Activated CD8-positive, alpha-beta memory T cell treated with anti-CD3 and anti-CD28 coated beads for 36 hours (primary cell): ENCODE measurements around the gene ZKSCAN2. TPM values are rescaled to one million over a fixed set of nuclear protein-coding genes. Genes with fewer than 3 reads are reported as not detected.

Source experiments
- CTCF ChIA-PET: fragments of 350-600 bp; sonication (Branson Sonifier 250); formaldehyde crosslinking; loops from one replicate; lab custom pipeline; 2021; ENCODE audit warnings: antibody characterized with exemption; lab: Charles Lee
- POLR2A ChIA-PET: fragments of 350-600 bp; sonication (Branson Sonifier 250); formaldehyde crosslinking; loops from one replicate; lab custom pipeline; 2021; ENCODE audit warnings: antibody characterized with exemption; lab: Charles Lee
- total RNA-seq, 2 experiments: library from RNA; stranded (reverse); gene quantifications; one replicate each; pipeline ENCODE4 v1.2.3, GENCODE V29; 2021

ZKSCAN2 gene
- total RNA-seq: 1 to 10 TPM; 5.7 to 6.1 TPM

GRCh38 chr16:25257470-25257955 lies at the start of gene ZKSCAN2:
TSS of gene ZKSCAN2 (minus strand) at chr16:25257845. CDS start at chr16:25257127, 718 bp downstream.
- POLR2A ChIA-PET: interaction anchor here (1.3 kb wide), 1 partner anchor 150 kb away, joined by 4 read pairs; no protein-coding TSS in a partner anchor

GRCh38 chr16:25299792-25300590 lies 42.3 kb upstream of the ZKSCAN2 start:
- ChIA-PET CTCF (no interaction called here), POLR2A (no interaction called here)

More at GRCh38 chr16:25257470-25257955, at the start of gene ZKSCAN2:
- CTCF ChIA-PET: no interaction called here

GRCh38 chr16:25298165-25298872 lies 40.7 kb upstream of the ZKSCAN2 start:
- ChIA-PET CTCF (no interaction called here), POLR2A (no interaction called here)

- ChIA-PET CTCF (no interaction called here), POLR2A (interaction anchor here (0.6 kb wide), 1 partner anchor 69 kb away, joined by 7 read pairs; no protein-coding TSS in a partner anchor)
Measured at GRCh38 chr16:25297151-25297787, 39.6 kb upstream of the ZKSCAN2 start.

- POLR2A ChIA-PET: no interaction called here
- CTCF ChIA-PET: interaction anchor here (0.6 kb wide), 1 partner anchor 934 kb away, joined by 3 read pairs; no protein-coding TSS in a partner anchor
Measured at GRCh38 chr16:25291580-25291979, 33.9 kb upstream of the ZKSCAN2 start.

GRCh38 chr16:25289466-25289865 lies 31.8 kb upstream of the ZKSCAN2 start:
- POLR2A ChIA-PET: no interaction called here
- CTCF ChIA-PET: no interaction called here

- ChIA-PET CTCF (no interaction called here), POLR2A (no interaction called here)
Measured at GRCh38 chr16:25279491-25279890, 21.8 kb upstream of the ZKSCAN2 start.

GRCh38 chr16:25271421-25271820 lies 13.8 kb upstream of the ZKSCAN2 start:
- CTCF ChIA-PET: no interaction called here
- POLR2A ChIA-PET: no interaction called here

- ChIA-PET CTCF (no interaction called here), POLR2A (no interaction called here)
Measured at GRCh38 chr16:25270577-25270976, 12.9 kb upstream of the ZKSCAN2 start.

- ChIA-PET CTCF (no interaction called here), POLR2A (no interaction called here)
Measured at GRCh38 chr16:25269879-25270278, 12.2 kb upstream of the ZKSCAN2 start.

GRCh38 chr16:25265968-25266367 lies 8.3 kb upstream of the ZKSCAN2 start:
- CTCF ChIA-PET: interaction anchor here (0.8 kb wide), 1 partner anchor 32 kb away, joined by 3 read pairs; no protein-coding TSS in a partner anchor
- POLR2A ChIA-PET: no interaction called here

GRCh38 chr16:25264597-25264996 lies 7.0 kb upstream of the ZKSCAN2 start:
- CTCF ChIA-PET: no interaction called here
- POLR2A ChIA-PET: no interaction called here

- POLR2A ChIA-PET: no interaction called here
- CTCF ChIA-PET: interaction anchor here (1.0 to 1.9 kb wide), 2 partner anchors 16 to 35 kb away, joined by 3 to 7 read pairs; no protein-coding TSS in a partner anchor
Measured at GRCh38 chr16:25260416-25260815, 2.8 kb upstream of the ZKSCAN2 start.

- ChIA-PET POLR2A (interaction anchor here (0.6 to 1.3 kb wide), 2 partner anchors 151 to 2000 kb away, joined by 4 read pairs; no protein-coding TSS in a partner anchor), CTCF (interaction anchor here (0.5 to 1.9 kb wide), 3 partner anchors 18 to 34 kb away, joined by 3 to 7 read pairs (median 3); no protein-coding TSS in a partner anchor)
Measured at GRCh38 chr16:25258861-25259179, 1.2 kb upstream of the ZKSCAN2 start.

- ChIA-PET POLR2A (interaction anchor here (0.6 to 1.3 kb wide), 2 partner anchors 151 to 2000 kb away, joined by 4 read pairs; no protein-coding TSS in a partner anchor), CTCF (interaction anchor here (0.5 to 1.9 kb wide), 3 partner anchors 18 to 33 kb away, joined by 3 to 7 read pairs (median 3); no protein-coding TSS in a partner anchor)
Measured at GRCh38 chr16:25257956-25258860, 563 bp upstream of the ZKSCAN2 start.

- ChIA-PET CTCF (interaction anchor here (1.1 kb wide), 1 partner anchor 19 kb away, joined by 3 read pairs; no protein-coding TSS in a partner anchor), POLR2A (no interaction called here)
Measured at GRCh38 chr16:25256695-25257469, 763 bp downstream of the ZKSCAN2 start.

- CTCF ChIA-PET: no interaction called here
- POLR2A ChIA-PET: no interaction called here
Measured at GRCh38 chr16:25253322-25253721, 4.3 kb downstream of the ZKSCAN2 start.

GRCh38 chr16:25250467-25250866 lies 7.2 kb downstream of the ZKSCAN2 start:
- ChIA-PET CTCF (no interaction called here), POLR2A (no interaction called here)
